Stimulated activated CD8-positive, alpha-beta memory T cell treated with anti-CD3 and anti-CD28 coated beads, Interleukin-7, amount 100 ng/mL, for 48 hours (primary cell): ENCODE results near the gene ADAP1.

Experiments
- DNase-seq, 2 donors: peaks; one replicate each; pipeline ENCODE4 v3.0.0-alpha.2; 2020; ENCODE audit warnings: low read depth in 1 of 2; ENCODE audit errors: extremely low read depth in 1 of 2

ADAP1 gene

GRCh38 chr7:940599-941408 is 13.7 kb downstream of the ADAP1 start:
- DNase-seq = no peak

DNA sequence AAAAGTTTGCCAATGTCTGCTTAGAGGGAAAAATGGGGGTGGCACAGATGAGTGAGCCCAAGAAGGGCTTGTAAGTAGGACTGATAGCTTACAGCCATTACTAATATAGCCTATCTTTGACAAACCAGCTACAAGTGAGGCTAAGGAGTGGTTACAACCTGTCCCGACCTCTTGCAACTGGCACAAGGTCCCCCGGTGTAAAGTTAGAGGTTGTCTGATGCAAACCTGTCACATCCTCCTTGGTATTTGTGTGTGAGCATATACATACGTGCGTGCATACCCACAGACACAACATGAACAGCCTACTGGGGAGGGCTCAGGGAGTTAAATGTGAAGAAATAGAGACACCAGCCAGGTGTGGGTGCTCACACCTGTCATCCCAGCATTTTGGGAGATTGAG is 14.6 kb downstream of the ADAP1 start:
- no peak for DNase-seq

DNA sequence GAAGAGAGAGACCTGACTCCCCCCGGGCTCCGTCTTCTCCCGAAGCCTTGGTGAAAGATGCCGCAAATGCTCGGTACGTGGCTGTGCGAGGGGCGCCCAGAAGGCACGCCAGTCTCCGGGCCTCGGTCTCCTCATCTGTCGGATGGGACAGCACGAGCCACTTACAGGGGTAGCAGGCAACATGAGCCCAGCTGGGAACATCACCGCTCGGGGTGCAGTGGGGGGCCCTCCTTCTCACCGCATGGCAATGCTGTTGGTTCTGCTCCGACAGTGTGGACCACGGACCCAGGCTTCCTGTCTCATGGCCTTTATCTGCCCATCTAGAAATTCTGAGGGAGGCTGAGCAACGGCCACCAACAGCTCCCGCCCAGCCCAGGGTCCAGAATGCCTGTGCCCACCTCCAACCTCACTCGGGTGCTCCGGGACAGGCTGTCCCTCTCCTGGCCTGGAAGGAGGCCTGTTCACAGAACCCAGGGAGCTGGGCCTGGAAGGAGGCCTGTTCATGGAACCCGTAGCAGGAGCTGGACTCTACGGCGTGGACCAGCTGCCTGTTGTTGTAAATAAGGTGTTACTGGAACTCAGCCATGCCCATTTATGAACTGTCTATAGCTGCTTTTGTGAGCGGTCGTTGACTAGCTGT is 15.8 kb downstream of the ADAP1 start:
- DNase-seq = no peak

- no peak for DNase-seq
These were observed 16.5 kb downstream of the ADAP1 start for GRCh38 chr7:937856-938484.

DNA sequence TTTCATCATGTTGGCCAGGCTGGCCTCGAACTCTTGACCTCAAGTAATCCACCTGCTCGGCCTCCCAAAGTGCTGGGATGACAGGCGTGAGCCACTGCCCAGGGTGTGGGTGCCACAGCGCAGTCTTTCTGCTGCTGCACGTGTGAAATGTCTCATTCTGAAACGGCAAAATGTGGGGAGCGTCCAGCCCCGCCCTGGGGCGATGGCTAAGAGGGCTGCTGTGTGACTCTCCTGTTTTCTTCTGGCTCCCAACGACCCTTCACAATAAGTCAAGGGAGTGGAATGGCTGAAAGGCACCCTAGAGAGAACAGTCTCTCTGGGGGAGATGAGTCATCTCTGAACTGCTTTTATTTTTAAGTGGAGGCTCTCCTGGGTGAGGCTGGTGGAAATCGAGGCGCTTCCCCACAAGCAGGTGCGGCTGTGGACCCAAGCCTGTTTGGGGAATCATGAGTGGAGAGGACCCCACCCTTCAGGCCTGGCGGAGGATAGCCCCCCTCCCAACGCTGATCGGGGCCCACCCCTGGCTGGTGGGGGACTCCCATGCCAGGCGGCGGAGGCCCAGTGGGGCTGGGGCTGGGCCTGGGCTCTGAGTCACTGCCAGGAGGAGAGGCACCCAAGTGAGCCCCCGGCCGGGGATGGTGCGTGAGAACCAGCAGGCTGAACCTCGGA is 18.0 kb downstream of the ADAP1 start:
- peak in 1 of 2 donors; percentile 49 for DNase-seq

- DNase-seq = no peak
These were observed 18.6 kb downstream of the ADAP1 start for GRCh38 chr7:935874-936385.

DNA sequence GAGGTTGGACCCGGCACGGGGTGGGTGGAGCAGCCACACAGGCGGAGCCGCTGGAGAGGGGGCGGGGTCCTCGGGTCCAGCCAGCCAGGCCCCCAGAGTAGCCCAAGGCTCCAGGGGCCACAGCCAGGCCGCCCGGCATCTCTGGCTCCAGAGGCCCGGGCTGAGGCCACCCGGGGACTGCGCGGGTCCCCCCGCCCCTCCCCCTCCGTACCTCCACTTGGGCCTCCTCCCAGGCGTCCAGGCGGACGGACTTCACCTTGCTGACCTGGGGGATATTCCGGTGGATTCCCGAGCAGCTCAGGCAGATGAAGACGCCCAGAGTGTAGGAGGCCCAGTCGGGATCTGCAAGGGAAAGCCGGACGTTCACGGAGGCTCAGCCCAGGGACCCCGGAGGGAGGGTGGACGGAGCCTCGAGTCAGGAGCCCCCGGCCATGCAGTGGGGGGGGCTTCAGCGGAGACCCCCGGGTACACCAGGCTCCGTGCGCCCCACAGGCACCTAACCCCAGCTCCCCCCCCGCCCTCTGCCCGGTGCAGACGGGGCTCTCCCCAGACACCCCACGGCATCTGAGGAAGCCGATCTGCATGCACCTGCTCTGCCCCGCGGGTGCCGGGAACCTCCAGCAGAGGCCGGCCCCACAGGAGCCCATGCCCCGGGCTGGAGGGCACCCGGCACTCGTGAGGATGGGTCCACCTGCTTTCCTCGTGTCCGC is 19.2 kb downstream of the ADAP1 start:
- DNase-seq = no peak

- no peak for DNase-seq
These were observed 19.9 kb downstream of the ADAP1 start for GRCh38 chr7:934469-935163.

DNA sequence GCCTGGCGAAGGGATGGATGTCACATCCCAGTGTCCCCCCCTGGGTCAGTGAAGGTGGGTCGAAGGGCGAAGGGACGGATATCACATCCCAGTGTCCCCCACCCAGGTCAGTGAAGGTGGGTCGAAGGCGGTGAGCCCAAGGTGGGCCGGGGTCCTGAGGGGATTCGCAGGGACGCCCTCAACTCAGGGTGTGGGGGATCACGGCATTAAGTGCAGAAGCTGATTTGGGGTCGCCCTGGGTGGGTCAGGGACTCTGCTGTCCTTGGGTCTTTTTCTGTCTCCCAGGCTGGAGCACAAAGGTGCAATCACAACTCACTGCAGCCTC is 21.9 kb downstream of the ADAP1 start:
- no peak for DNase-seq

- no peak for DNase-seq
These were observed 22.4 kb downstream of the ADAP1 start for GRCh38 chr7:931871-932650.

DNA sequence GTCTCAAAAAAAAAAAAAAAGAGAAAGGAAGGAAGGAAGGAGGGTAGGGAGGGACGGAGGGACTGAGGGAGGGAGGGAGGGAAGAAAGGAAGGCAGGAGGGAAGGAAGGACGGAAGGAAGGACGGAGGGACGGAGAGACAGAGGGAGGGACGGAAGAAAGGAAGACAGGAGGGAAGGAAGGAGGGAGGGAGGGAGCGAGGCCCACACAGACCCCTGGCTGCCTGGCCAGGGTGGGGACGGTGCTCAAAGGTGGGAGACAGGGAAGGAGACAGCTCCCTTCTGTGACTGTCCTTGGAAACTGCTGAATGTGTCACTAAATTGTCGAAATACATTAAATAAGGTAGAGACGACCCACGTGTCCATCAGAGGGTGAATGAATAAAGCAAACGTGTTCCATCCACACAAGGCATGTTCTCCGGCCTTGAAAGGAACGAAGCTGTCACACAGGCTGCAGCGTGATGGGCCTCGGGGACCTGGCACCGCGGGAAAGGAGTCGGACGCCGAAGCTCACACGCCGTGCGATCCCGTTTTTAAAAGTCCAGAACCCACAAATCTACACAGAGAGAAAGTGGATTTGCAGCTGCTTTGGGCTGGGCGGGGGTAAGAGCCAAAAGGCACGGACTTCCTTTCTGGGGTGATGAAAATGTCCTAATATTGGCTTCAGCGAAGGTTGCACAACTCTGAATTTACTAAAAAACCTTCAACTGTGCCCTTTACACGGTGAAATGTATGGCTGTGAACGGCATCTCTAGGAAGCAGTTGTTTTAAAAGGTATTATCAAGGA is 23.3 kb downstream of the ADAP1 start:
- DNase-seq = no peak

DNA sequence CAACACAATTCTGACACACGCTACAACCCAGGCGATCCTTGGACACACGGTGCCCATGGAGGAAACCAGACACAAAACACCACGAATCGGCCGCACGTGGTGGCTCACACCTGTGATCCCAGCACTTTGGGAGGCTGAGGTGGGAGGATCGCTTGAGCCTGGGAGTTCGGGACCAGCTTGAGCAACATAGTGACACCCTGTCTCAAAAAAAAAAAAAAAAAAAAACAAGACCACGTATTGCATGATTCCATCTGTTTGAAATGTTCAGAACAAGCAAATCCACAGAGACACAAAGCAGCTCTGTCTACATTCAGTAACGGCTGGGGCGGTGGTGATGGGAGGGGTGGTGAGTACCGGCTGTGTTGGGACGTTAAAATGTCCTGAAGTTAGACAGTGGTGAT is 25.2 kb downstream of the ADAP1 start:
- no peak for DNase-seq

GRCh38 chr7:927031-927671 is 27.3 kb downstream of the ADAP1 start:
- DNase-seq = no peak

DNA sequence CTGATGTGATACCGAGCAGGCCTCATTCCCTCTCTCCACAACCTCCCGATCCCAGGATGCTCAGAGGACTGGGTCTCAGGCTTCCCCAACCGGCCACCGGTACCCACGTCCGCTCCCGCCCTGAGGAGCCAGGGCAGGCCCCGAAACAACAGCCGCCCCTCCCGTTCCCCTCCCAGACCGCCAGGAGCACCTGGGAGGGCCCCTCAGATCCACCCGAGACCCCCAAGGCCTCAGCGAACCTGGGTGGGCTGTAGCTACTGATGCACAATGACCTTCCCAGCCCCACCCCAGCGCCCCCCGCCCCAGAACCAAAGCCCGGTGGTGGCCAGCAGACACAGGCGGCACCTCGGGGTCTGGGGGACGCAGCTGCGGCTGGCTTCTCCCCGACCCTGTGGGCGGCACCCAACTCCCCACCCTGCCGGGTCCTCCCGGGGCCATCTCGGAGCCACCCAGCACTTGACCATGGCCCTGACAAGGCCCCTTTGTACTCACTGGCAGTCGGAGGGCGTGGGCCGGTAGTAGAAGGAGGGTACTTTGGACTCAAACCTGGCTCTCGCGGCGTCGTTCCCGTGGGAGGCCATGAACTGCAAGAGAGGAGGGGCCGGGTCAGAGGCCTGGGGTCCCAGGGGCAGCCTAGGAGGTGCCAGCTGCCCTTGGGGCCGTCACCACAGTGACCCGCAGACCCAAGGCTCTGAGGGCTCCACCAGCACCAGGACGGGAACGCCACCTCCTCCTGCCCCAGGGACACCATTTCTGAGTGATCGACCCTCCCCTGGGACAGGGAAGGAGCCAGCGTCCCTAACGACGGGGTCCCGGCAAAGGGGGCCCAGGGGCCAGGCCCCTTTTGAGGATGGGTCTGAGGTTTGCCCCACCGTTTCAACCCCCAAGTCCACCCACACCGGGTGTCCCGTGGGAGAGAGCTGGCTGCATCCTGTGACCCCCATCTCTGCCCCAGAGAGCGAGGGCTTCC is 28.1 kb downstream of the ADAP1 start:
- DNase-seq = no peak

GRCh38 chr7:925601-926000 is 28.9 kb downstream of the ADAP1 start:
- peak; percentile 80 to 84 for DNase-seq

GRCh38 chr7:924541-925231 is 29.8 kb downstream of the ADAP1 start:
- peak; percentile 76 to 83 for DNase-seq
